HepG2 (cell line): ENCODE data around the gene SLC26A3. TPM values are rescaled to one million over a fixed set of nuclear protein-coding genes. Genes with fewer than 3 reads are reported as not detected.

Experiments used
- ATAC-seq: fragments of 200-7000 bp; cut with Tn5 transposase; 3 replicates; pipeline ENCODE4 v1.9.1; 2020; ENCODE audit warnings: mild to moderate bottlenecking, moderate library complexity
- BruUV-seq: library from RNA; stranded (reverse); fragments of 400-500 nt; replicated peaks from 2 replicates; lab custom pipeline; 2021; lab: Mats Ljungman, UMichigan
- CTCF ChIA-PET: fragments of 300-600 bp; formaldehyde crosslinking; extraction: SDS; loops from one replicate; lab custom pipeline; 2021; ENCODE audit warnings: low total read pairs, inconsistent platforms, low intra/inter-chr PET ratio; lab: Yijun Ruan, JAX
- POLR2A ChIA-PET: fragments of 350-600 bp; sonication (Branson Sonifier 250); formaldehyde crosslinking; loops from one replicate; lab custom pipeline; 2020; ENCODE audit warnings: antibody characterized with exemption, inconsistent platforms; lab: Yijun Ruan, JAX
- DNase-seq: peaks from one replicate; pipeline ENCODE4 v3.0.0-alpha.2; 2015; ENCODE audit warnings: low spot score
- FAIRE-seq: peaks from 3 replicates; lab custom pipeline; 2011; peaks lifted over from hg19 to GRCh38; lab: Jason Lieb, UNC
- H2AFZ ChIP-seq: one replicate; pipeline ENCODE4 v1.6.1; 2011; ENCODE audit warnings: low read length, inconsistent platforms
- H3K27ac ChIP-seq: fragments of 300-600 bp; 3 replicates; pipeline ENCODE4 v1.8.0; 2011; ENCODE audit warnings: mixed run types, mild to moderate bottlenecking, mixed read lengths, low read length, inconsistent platforms; ENCODE audit not compliant: insufficient read depth; ENCODE audit errors: extremely low read length
- H3K27me3 ChIP-seq, 2 experiments: fragments of 200-600 bp in 1 of 2; 2 replicates in 1 of 2; 3 replicates in 1 of 2; pipeline versions ENCODE4 v1.6.0 to v1.8.0; 2011; ENCODE audit warnings: low read length in 2 of 2, mild to moderate bottlenecking in 2 of 2, moderate library complexity in 2 of 2, inconsistent platforms in 1 of 2; ENCODE audit not compliant: insufficient read depth in 2 of 2, control insufficient read depth in 1 of 2
- H3K36me3 ChIP-seq, 2 experiments: fragments of 200-600 bp in 1 of 2; replicated peaks in 1 of 2; 2 replicates in 1 of 2; 3 replicates in 1 of 2; pipeline versions ENCODE4 v1.5.1 to v1.8.0; 2011; ENCODE audit warnings: low read length in 2 of 2, inconsistent platforms in 1 of 2; ENCODE audit not compliant: insufficient read depth in 2 of 2, control insufficient read depth in 1 of 2
- H3K4me1 ChIP-seq: 2 replicates; pipeline ENCODE4 v1.5.1; 2012; ENCODE audit warnings: low read length, inconsistent platforms; ENCODE audit not compliant: insufficient read depth
- H3K4me2 ChIP-seq: 2 replicates; pipeline ENCODE4 v1.6.0; 2011; ENCODE audit warnings: low read depth, low read length, inconsistent platforms
- H3K4me3 ChIP-seq, 3 experiments: fragments of 200-600 bp in 1 of 3; sonication (generic), shearing (Covaris generic) in 1 of 3; replicated peaks in 1 of 3; 2 replicates each; pipeline ENCODE4 v1.5.1; 2011 to 2016; ENCODE audit warnings: low read length in 3 of 3, inconsistent platforms in 2 of 3, low read depth in 2 of 3, mild to moderate bottlenecking in 2 of 3, control low read depth in 1 of 3, mixed read lengths in 1 of 3; ENCODE audit not compliant: insufficient read depth in 1 of 3
- H3K79me2 ChIP-seq: one replicate; pipeline ENCODE4 v1.6.1; 2011; ENCODE audit warnings: low read length, inconsistent platforms; ENCODE audit not compliant: insufficient read depth
- H3K9ac ChIP-seq: 2 replicates; pipeline ENCODE4 v1.6.0; 2011; ENCODE audit warnings: mild to moderate bottlenecking, low read depth, low read length, inconsistent platforms; ENCODE audit not compliant: insufficient read depth
- H3K9me3 ChIP-seq: 2 replicates; pipeline ENCODE4 v1.5.1; 2012; ENCODE audit warnings: mild to moderate bottlenecking, low read length
- H4K20me1 ChIP-seq: 2 replicates; pipeline ENCODE4 v1.6.0; 2011; ENCODE audit warnings: inconsistent platforms, mild to moderate bottlenecking, low read length, moderate library complexity; ENCODE audit not compliant: insufficient read depth
- BRCA1 ChIP-seq: sonication (generic); formaldehyde crosslinking; IDR thresholded peaks from 2 replicates; pipeline ENCODE4 v1.4.0; 2020; ENCODE audit warnings: missing genetic modification reagents
- HNF1B ChIP-seq: sonication (generic); formaldehyde crosslinking; IDR thresholded peaks from 2 replicates; pipeline ENCODE4 v1.5.1; 2020; ENCODE audit warnings: mild to moderate bottlenecking, moderate library complexity, missing genetic modification reagents
- HNRNPUL1 ChIP-seq: fragments of 200-400 bp; formaldehyde crosslinking; IDR thresholded peaks from 2 replicates; pipeline ENCODE4 v1.6.1; 2017; ENCODE audit warnings: low read depth, mild to moderate bottlenecking, low read length, moderate library complexity
- KDM1A ChIP-seq: IDR thresholded peaks from 2 replicates; pipeline ENCODE4 v1.6.1; 2016; ENCODE audit warnings: missing compliant biosample characterization
- KMT2A ChIP-seq: sonication (generic); formaldehyde crosslinking; IDR thresholded peaks from 2 replicates; pipeline ENCODE4 v1.4.0; 2020; ENCODE audit warnings: missing genetic modification reagents
- NR3C1 ChIP-seq: sonication (generic); formaldehyde crosslinking; IDR thresholded peaks from 2 replicates; pipeline ENCODE4 v1.4.0; 2020; ENCODE audit warnings: missing genetic modification reagents
- SIX4 ChIP-seq: sonication (generic); formaldehyde crosslinking; IDR thresholded peaks from 2 replicates; pipeline ENCODE4 v1.4.0; 2020; ENCODE audit warnings: missing genetic modification reagents
- TBX2 ChIP-seq: sonication (generic); formaldehyde crosslinking; IDR thresholded peaks from 2 replicates; pipeline ENCODE4 v1.5.0; 2020; ENCODE audit warnings: missing genetic modification reagents, mild to moderate bottlenecking, borderline replicate concordance
- ZFP62 ChIP-seq: sonication (generic); formaldehyde crosslinking; IDR thresholded peaks from 2 replicates; pipeline ENCODE4 v1.4.0; 2020; ENCODE audit warnings: missing genetic modification reagents
- ZFY ChIP-seq: sonication (generic); formaldehyde crosslinking; IDR thresholded peaks from 2 replicates; pipeline ENCODE4 v1.4.0; 2020; ENCODE audit warnings: missing genetic modification reagents
- ZHX2 ChIP-seq, 2 experiments: sonication (generic) in 1 of 2; formaldehyde crosslinking in 1 of 2; IDR thresholded peaks; 2 replicates each; pipeline versions ENCODE4 v1.6.1 to v1.9.0; 2014 to 2022; ENCODE audit warnings: antibody characterized with exemption in 1 of 2, borderline replicate concordance in 1 of 2, inconsistent platforms in 1 of 2, low read depth in 1 of 2, missing genetic modification reagents in 1 of 2
- ZNF3 ChIP-seq: IDR thresholded peaks from 2 replicates; pipeline ENCODE4 v1.7.0; 2017; ENCODE audit warnings: inconsistent platforms
- ZNF430 ChIP-seq: sonication (generic); formaldehyde crosslinking; IDR thresholded peaks from 2 replicates; pipeline ENCODE4 v1.9.0; 2021; ENCODE audit warnings: mild to moderate bottlenecking, missing genetic modification reagents
- ZNF709 ChIP-seq: sonication (generic); formaldehyde crosslinking; IDR thresholded peaks from 2 replicates; pipeline ENCODE4 v1.5.0; 2020; ENCODE audit warnings: mild to moderate bottlenecking, missing genetic modification reagents
- WGBS: methylation state at CpG from one replicate; pipeline ENCODE4 v1.1.6; 2017; ENCODE audit warnings: low lambda C conversion rate; 5-methylcytosine and 5-hydroxymethylcytosine counted together
- in situ Hi-C: cut with HindIII; loops from 2 replicates; pipeline ENCODE4 v1.10.0; 2017; ENCODE audit warnings: low pct_unique_long_range_greater_than_20kb; ENCODE audit not compliant: extremely low pct_ligation_motif_present
- intact Hi-C: fragments of 100-400 bp; cut with micrococcal nuclease; formaldehyde crosslinking; loops from one replicate; pipeline ENCODE4 v1.10.0; 2022; ENCODE audit not compliant: unreplicated experiment
- polyA plus RNA-seq, 8 experiments: library from polyadenylated mRNA; depleted of rRNA in 3 of 8; stranded (reverse) in 7 of 8; unstranded in 1 of 8; fragments of >200 nt; fragmentation: Illumina TruSeq in 4 of 8; extraction: Trizol in 4 of 8; gene quantifications; 2 replicates each; pipeline versions ENCODE4 v1.2.1 to v1.2.3, GENCODE V29; 2011 to 2016; ENCODE audit warnings: low read depth in 4 of 8, missing spikeins in 1 of 8, mixed read lengths in 1 of 8; ENCODE audit not compliant: insufficient read depth in 1 of 8
- total RNA-seq, 5 experiments: library from RNA; depleted of rRNA; stranded (reverse); fragments of >200 nt; fragmentation: Illumina TruSeq; extraction: Trizol; gene quantifications; 2 replicates each; pipeline ENCODE4 v1.2.3, GENCODE V29; 2016; ENCODE audit warnings: low read depth in 1 of 5
- TF ChIP-seq, protein P1 (sequence below): sonication (generic); formaldehyde crosslinking; IDR thresholded peaks from 2 replicates; pipeline ENCODE4 v1.8.0; 2022; ENCODE audit warnings: mild to moderate bottlenecking, missing genetic modification reagents, moderate library complexity

SLC26A3 gene
- total and polyA plus RNA-seq, 2 of the 13 experiments (the other 11 are each of a cell fraction or from before 2014, with no cell fraction given): 0.11 to 0.30 TPM

DNA sequence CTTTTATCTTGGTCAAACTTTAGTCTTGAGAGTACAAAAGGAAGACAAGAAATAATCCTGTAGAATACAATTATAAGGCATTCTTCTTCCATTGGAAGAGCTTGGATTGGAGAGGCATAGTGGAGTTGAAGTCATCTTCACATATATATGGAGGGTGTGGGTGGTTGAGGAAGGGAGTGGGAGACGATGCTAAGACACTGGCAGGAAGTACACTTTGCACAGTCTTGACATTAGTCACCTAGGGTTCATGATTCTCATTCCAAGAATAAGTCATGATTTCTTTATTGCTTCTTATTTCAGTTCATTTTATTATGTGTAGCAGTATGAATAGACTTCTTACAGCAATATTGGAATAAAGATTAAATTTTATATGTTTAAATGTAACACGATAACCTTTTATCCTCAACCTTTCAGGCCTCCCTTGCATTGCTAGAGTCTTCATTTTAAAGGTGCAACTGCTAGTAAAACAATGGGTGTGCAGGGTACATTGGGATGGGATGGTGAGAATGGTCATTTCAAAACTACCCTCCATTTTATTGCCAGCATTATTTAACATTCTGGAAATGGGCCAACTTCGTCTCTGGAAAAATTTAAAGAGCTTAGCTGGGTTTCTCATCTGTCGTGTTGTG lies 12.3 kb upstream of the SLC26A3 start:
- no peaks in the 10 kb centered on the region for H3K4me1 ChIP-seq
- H3K27me3 ChIP-seq: no peaks in the 10 kb centered on the region
- no peak overlapping the region for H3K4me2 ChIP-seq
- intact Hi-C loops (no loop called here), in situ Hi-C loops (no loop called here)
- no peak for FAIRE-seq
- ChIA-PET CTCF (no interaction called here), POLR2A (no interaction called here)
- no peaks in the 10 kb centered on the region for H3K9me3 ChIP-seq
- whole genome bisulfite sequencing: 52% methylated on average over 4 of the region's 4 CpGs
- no peaks in the 10 kb centered on the region for H3K79me2 ChIP-seq
- DNase-seq: no peak
- H3K27ac ChIP-seq: no peak overlapping the region
- no peak for ATAC-seq
- H3K4me3 ChIP-seq: no peak overlapping the region
- BruUV-seq: no TSS peak
- no peak overlapping the region for H2AFZ ChIP-seq
- no peak overlapping the region for H3K9ac ChIP-seq
- H3K36me3 ChIP-seq: no peaks in the 10 kb centered on the region
- H4K20me1 ChIP-seq: no peaks in the 10 kb centered on the region
- no peak for TF ChIP-seq SIX4
- no peak for TF ChIP-seq ZFY (CRISPR knock-in tag)
- no peak for TF ChIP-seq ZNF430 (CRISPR knock-in tag)
- TF ChIP-seq ZNF3 (CRISPR knock-in tag): no peak
- no peak for TF ChIP-seq NR3C1
- no peak for TF ChIP-seq HNF1B
- no peak for TF ChIP-seq ZHX2 (IDR thresholded peaks at IDR 0.05; ENCODE audit: low read depth)
- TF ChIP-seq ZHX2 (CRISPR knock-in tag; IDR thresholded peaks at IDR 0.05; ENCODE audit: borderline replicate concordance): no peak
- no peak for TF ChIP-seq BRCA1
- TF ChIP-seq, protein P1, sequence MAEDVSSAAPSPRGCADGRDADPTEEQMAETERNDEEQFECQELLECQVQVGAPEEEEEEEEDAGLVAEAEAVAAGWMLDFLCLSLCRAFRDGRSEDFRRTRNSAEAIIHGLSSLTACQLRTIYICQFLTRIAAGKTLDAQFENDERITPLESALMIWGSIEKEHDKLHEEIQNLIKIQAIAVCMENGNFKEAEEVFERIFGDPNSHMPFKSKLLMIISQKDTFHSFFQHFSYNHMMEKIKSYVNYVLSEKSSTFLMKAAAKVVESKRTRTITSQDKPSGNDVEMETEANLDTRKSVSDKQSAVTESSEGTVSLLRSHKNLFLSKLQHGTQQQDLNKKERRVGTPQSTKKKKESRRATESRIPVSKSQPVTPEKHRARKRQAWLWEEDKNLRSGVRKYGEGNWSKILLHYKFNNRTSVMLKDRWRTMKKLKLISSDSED: no peak
- TF ChIP-seq TBX2 (CRISPR knock-in tag): no peak
- no peak for TF ChIP-seq ZFP62 (CRISPR knock-in tag)
- no peak for TF ChIP-seq HNRNPUL1
- no peak for TF ChIP-seq KDM1A
- TF ChIP-seq ZNF709 (CRISPR knock-in tag): no peak
- no peak for TF ChIP-seq KMT2A
